Measurements from ENCODE around the gene COLGALT1.
A peak's percentile ranks its signal among the peaks of the same experiment; 100 is the strongest.
"Not testable (repeated sequence)": the region's sequence is repeated elsewhere in the genome, so short reads cannot be mapped to it uniquely, and the experiment has no call there.

The COLGALT1 gene

DNA sequence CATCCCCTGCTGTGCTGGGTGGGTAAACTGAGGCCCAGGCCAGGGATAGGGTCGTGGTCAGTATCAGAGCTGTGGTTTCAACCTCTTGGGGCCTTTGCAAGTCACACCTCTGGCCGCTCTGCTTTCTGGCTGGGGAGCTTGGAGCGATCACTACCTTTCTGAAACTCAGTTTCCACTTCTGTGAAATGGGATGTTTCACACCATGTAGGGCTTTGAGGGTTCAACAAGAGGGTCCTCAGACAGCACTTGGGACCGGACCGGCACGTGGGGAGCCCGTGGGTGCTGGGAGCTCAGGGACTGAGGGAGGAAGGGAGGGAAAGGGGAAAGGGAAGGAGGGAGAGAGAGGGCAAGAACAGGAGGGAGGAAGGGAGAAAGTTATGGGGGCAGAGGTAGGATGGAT is 22.9 kb upstream of the COLGALT1 start:
- DNase-seq (ENCODE audit: low read depth), result no peak

GRCh38 chr19:17534767-17535166 is 20.7 kb upstream of the COLGALT1 start:
- DNase-seq (ENCODE audit: low read depth), result no peak

GRCh38 chr19:17536955-17537354 is 18.5 kb upstream of the COLGALT1 start:
- DNase-seq (ENCODE audit: low read depth), result no peak

DNA sequence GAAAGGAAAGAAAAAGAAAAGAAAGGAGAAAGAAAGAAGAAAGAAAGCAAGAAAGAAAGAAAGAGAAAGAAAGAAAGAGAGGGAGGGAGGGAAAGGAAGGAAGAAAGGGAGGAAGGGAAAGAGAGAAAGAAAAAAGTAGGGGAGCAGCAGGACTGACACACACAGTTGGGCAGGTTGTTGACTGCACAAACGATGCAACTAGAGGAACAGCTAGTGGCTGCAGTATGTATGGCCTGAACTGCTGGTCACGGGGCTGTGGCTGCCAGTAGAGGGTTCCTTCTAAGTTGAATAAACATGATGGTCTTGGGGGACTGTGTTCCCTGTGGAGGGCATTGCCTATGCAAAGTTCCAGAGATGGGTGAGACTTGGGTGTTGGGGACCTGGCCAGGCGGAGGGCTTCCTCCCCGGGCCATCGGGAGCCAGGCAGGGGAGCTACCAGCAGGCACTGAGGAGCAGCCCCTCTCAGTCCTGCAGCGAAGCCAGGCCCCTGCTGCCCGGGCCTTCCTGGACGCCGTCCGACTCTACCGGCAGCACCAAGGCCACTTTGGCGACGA is 16.7 kb upstream of the COLGALT1 start:
- DNase-seq (ENCODE audit: low read depth), result no peak

DNA sequence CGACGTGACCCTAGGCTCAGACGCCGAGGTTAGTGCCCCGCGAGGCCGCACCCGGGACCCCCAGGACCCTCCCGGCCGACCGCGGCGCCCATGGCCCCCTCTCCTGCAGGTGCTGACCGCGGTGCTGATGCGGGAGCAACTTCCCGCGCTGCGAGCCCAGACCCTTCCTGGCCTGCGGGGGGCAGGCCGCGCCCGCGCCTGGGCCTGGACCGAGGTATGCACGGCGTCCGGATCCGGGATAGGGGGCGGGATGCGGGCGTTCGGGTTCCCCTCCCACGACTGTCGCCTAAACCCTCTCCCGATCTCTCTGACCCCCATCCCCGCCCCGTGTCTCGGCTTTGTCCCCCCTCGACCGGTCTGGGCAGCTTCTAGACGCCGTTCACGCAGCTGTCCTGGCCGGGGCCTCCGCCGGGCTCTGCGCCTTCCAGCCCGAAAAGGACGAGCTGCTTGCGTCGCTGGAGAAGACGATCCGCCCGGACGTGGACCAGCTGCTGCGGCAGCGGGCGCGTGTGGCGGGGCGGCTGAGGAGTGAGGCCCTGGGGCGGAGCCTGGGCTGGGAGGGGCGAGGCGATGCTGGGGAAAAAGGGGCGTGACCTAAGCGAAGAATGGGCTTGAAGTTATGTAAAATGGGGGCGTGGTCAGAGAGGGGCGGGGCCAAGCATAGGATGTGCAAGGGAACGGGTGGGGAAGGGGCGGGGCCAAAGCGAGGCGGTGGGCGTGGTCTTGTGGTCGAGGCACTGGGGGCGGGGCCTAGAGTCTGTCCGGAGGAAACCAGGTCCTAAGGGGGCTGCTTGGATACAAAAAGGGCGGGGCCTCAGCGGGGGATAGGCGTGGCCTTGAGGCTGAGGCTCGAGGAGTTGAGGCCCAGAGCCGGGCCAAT is 16.0 kb upstream of the COLGALT1 start:
- DNase-seq (ENCODE audit: low read depth), result peak; percentile 90

DNA sequence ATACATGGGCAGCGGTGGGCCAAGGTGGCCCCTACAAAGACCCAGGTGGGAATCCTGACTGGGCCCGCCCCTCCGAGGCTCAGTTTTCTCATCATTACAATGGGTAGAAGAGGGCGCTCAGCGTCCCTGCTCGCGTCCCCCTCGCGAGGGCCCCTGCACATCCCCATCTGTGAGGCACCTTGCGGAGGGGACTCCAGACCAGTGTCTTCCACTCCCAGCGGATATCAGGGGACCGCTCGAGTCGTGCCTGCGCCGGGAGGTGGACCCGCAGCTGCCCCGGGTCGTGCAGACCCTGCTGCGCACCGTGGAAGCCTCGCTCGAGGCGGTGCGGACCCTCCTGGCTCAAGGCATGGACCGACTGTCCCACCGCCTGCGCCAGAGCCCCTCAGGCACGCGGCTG is 15.3 kb upstream of the COLGALT1 start:
- no peak for DNase-seq (ENCODE audit: low read depth)

DNA sequence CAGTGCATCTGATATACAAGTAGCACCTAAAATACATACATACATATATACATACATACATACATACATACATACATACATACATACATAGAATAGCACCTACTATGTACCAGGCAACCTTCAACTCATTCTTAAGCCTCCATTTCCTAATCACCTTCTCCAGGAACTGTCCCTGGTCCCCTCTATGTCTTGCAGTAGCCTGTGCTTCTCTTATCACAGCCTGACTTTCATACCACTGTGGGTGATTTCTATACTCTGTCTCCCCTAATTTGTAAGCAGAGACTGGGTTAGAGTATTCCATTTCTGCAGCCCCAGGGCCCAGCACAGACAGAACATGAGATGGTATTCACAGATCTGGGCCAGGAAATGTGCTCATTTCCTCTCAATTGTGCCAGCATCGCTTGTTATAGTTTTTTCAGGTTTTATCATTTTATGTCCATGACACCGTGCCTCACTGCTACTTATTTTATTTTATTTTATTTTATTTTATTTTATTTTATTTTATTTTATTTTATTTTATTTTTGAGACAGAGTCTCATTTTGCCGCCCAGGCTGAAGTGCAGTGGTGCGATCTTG is 14.2 kb upstream of the COLGALT1 start:
- no peak for DNase-seq (ENCODE audit: low read depth)

- DNase-seq (ENCODE audit: low read depth), result no peak
These were observed 13.4 kb upstream of the COLGALT1 start for GRCh38 chr19:17542042-17542441.

GRCh38 chr19:17542793-17543582 is 12.5 kb upstream of the COLGALT1 start:
- DNase-seq (ENCODE audit: low read depth), result no peak

DNA sequence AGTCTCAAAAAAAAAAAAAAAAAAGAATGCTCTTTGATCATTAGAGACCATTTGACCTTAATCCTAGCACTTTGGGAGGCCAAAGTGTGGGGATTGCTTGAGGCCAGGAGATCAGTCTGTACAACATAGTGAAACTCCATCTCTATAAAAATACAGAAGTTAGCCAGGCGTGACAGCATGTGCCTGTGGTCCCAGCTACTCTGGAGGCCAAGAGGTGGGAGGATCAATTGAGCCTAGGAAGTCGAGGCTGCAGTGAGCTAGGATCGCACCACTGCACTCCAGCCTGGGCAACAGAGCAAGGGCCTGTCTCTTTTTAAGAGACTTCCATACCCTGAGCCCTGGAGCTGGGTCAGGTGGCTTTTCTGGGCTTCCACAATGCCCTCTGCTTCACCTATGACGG is 11.5 kb upstream of the COLGALT1 start:
- no peak for DNase-seq (ENCODE audit: low read depth)

GRCh38 chr19:17544418-17544817 is 11.0 kb upstream of the COLGALT1 start:
- DNase-seq (ENCODE audit: low read depth), result no peak

GRCh38 chr19:17548145-17548544 is 7.3 kb upstream of the COLGALT1 start:
- DNase-seq (ENCODE audit: low read depth), result no peak

GRCh38 chr19:17549085-17549740 is 6.2 kb upstream of the COLGALT1 start:
- no peak for DNase-seq (ENCODE audit: low read depth)

DNA sequence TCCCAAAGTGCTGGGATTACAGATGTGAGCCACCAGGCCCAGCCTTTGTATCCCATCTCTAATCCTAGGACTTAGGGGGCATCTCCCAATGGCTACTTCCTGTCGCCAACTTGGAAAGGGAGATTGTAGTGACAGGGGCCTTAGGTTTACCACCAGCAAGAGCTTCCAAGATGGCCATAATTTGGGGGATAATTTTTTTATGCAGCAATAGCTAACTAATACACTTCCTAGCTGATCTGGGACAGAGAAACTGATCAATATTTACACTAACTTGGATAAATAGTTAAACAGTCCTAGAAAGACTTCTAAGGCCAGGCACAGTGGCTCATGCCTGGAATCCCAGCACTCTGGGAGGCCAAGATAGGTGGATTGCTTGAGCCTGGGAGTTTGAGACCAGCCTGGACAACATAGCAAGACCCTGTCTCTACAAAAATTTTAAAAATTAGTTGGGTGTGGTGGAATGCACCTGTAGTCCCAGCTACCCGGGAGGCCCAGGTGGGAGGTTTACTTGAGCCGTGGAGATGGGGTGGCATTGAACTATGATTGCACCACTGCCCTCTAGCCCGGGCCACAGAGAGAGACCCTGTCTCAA is 5.3 kb upstream of the COLGALT1 start:
- no peak for DNase-seq (ENCODE audit: low read depth)

DNA sequence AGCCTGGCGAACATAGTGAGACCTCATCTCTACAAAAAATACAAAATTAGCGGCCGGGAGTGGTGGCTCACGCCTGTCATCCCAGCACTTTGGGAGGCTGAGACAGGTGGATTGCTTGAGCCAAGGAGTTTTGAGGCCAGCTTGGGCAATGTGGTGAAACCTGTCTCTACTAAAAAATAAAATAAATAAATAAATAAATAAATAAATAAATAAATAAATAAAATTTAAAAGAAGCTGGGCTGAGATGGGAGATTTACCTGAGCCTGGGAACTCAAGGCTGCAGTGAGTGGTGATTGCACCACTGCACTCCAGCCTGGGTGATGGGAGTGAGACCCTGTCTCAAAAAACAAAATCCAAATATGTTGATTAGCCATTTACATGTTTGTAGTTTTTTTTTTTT is 2.7 kb upstream of the COLGALT1 start:
- not testable (repeated sequence) for DNase-seq (ENCODE audit: low read depth)

GRCh38 chr19:17553256-17553655 is 2.2 kb upstream of the COLGALT1 start:
- no peak for DNase-seq (ENCODE audit: low read depth)

- no peak for DNase-seq (ENCODE audit: low read depth)
These were observed 425 bp upstream of the COLGALT1 start for GRCh38 chr19:17554968-17555479.

GRCh38 chr19:17555929-17556813 is 722 bp downstream of the COLGALT1 start:
- DNase-seq (ENCODE audit: low read depth), result no peak

DNA sequence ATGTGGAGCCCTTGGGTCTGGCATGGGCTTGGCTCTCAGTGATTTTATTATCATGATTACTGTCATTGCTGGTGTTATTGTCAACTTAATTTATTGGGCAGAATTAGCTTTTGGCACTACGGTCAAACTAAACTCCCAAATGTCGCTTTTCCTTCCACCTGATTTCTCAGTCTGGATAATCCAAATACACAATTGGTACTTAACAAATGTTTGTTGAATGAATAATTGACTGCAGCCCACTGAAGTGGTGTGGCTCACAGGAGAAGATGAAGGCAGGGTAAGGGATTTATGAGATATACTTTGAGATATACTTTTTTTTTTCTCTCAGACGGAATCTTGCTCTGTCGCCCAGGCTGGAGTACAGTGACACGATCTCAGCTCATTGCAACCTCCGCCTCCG is 1.5 kb downstream of the COLGALT1 start:
- no peak for DNase-seq (ENCODE audit: low read depth)

- DNase-seq (ENCODE audit: low read depth), result no peak
These were observed 2.0 kb downstream of the COLGALT1 start for GRCh38 chr19:17557466-17557865.
